Fibroblast of mammary gland (primary cell): Measurements from ENCODE around the gene DBF4.

Experiments used
- DNase-seq: peaks from one replicate; pipeline ENCODE4 v3.0.0-alpha.2; 2010; ENCODE audit warnings: low read depth
- H3K4me3 ChIP-seq: 2 replicates; pipeline ENCODE4 v1.5.1; 2011; ENCODE audit warnings: low read depth, mild to moderate bottlenecking, low read length, moderate library complexity; ENCODE audit not compliant: control insufficient read depth
- TF ChIP-seq, protein P1 (sequence below): conservative IDR thresholded peaks from 2 replicates; pipeline ENCODE4 v1.5.1; 2011; ENCODE audit warnings: low read depth, low read length, inconsistent platforms; ENCODE audit not compliant: control insufficient read depth, insufficient read depth

Gene DBF4

DNA sequence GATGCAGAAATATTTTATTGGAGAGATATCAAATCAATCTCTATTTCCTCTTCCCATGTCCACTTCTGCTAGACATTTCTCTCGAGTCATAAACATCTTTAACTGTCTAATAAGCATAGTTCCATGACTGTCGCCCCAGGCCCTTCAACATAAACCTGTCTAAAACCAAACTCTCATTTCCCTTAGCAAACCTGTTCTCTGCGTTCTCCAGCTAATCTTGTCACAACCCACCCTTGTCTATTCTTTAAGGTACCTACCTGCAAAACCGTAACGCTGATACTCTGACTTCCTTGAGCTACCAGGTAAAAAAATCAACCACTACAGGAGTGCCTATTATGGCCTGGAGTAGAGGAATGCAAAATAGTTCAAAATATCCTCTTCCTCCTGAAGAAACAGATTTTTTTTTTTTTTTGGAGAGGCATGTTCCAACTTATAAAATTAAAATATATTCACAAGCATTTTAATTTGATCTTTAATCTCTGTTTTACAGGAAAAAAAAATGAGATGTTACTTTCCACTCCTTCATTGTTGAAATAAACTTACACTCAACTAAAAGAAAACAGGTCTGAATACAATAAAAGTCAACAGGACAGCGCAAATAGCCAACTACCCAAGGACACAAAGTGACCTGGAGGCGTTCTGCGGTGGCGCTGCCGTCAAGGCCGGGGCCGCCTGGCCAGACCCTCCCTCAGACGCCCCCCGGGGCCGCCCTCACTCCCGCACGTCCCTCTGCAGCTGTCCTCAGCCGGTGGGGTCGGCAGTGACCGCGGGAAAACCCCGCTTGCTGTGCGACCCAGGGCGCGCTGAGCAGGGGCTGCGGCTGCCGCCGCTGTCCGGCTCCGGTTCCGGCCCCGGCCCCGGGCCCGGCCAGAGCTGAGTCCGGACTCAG lies 898 bp upstream of the DBF4 start:
- peak overlapping the region; percentile 77 for H3K4me3 ChIP-seq
- TF ChIP-seq, protein P1, sequence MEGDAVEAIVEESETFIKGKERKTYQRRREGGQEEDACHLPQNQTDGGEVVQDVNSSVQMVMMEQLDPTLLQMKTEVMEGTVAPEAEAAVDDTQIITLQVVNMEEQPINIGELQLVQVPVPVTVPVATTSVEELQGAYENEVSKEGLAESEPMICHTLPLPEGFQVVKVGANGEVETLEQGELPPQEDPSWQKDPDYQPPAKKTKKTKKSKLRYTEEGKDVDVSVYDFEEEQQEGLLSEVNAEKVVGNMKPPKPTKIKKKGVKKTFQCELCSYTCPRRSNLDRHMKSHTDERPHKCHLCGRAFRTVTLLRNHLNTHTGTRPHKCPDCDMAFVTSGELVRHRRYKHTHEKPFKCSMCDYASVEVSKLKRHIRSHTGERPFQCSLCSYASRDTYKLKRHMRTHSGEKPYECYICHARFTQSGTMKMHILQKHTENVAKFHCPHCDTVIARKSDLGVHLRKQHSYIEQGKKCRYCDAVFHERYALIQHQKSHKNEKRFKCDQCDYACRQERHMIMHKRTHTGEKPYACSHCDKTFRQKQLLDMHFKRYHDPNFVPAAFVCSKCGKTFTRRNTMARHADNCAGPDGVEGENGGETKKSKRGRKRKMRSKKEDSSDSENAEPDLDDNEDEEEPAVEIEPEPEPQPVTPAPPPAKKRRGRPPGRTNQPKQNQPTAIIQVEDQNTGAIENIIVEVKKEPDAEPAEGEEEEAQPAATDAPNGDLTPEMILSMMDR = no peak
- no peak for DNase-seq

DNA sequence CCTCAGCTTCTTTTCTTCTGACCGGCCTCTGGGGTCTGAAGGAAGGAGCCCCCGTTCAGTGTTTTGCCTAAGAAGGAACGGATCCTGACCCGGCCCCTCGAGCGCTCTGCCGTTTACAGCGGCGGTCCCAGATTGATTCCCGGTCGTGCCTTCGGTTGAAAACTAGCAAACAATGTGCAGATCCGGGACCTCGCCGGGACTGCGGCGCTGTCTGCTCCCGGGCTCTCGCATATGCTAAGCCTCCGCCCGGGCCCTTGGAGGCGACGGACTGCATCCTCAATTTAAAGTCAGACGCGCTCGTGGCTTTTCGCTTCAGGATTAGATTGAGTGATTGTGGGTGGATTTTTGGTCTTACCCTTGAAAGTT lies 559 bp downstream of the DBF4 start:
- peak; percentile 54 for DNase-seq
- TF ChIP-seq, protein P1 = no peak
- peak overlapping the region; percentile 78 for H3K4me3 ChIP-seq

DNA sequence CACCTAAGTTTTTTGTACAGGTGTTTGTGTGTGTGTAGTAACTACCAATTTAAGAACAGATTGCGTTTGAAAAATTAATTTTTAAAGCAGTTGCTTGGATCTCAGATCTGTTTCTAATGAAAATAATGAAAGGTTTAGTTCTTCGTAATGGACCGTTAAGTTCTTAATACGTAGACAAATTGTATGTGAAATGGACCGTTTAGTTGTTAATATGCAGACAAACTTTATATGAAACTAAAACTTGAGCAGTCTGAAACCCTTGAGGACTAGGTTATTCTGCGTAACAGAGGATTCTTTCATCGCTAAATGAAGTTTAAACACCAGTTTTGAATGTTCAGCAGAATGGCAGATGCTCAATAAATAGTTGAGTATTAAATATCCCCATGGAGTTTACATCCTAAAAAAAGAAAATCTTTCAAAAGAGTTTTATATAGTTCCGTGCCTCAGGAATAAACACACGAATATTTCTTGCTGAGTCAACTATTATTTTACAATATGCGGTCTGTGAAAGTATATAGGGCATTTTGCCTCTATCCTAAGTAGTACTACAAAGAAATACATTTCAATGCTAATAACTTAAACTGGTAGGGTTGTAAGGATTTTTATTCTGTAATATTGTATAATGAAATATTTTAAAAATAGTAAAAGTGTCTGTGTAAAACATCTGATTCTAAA lies 1.2 kb downstream of the DBF4 start:
- H3K4me3 ChIP-seq = peak overlapping the region; percentile 78
- TF ChIP-seq, protein P1 = no peak
- no peak for DNase-seq

DNA sequence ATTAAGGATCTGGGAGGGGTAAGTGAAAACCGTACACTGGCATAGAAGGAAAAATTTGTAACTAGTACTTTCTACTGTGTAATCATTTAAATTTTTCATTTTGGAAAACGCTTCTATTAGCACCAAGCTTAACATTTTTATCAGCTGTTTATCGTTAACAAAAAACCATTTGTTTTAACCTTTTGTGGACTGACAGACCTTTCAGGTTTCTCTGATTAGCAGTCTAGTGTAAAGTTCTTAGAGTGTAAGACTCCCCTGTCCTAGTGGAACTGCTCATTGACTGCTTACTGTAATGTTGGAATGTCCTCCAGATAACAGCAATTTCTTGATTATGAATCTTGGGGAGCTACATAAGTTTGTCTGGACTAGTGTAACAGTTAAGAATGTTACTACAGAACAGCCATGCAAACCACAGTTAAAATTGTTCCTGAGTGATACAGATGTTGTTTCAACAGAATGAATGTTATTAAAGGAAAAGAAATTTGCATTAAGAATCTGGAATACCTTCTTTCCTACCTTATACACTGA lies 2.0 kb downstream of the DBF4 start:
- peak; percentile 21 for DNase-seq
- peak overlapping the region; percentile 78 for H3K4me3 ChIP-seq
- TF ChIP-seq, protein P1 = no peak

DNA sequence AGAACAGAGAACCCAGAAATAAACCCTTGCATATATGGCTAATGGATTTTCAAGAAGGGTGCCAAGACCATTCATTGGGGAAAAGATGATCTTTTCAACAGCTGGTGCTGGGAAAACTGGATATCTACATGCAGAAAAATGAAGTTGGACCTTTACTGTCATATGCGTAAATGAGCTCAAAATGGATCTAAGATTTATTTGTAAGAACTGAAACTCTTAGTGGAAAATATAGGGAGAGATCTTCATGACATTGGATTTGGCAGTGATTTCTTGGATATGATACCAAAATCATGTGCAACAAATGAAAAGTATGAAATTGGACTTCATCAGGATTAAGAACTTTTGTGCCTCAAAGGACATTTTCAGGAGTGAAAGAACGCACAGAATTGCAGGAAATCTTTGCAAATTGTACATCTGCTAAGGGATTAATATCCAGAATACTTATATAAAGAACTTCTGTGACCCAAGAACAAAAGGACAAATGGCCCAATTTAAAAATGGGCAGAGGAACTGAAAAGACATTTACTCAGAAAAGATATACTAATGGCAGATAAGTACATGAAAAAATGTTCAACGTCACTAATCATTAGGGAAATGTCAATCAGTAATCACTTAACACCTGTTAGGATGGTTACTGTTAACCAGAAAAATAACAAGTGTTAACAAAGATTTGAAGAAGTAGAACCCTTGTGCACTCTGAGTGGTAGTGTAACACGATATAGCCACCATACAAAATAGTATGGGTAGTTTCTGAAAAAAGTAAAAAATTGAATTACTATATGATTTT lies 6.1 kb downstream of the DBF4 start:
- TF ChIP-seq, protein P1 = no peak
- no peak for DNase-seq
- H3K4me3 ChIP-seq = no peak overlapping the region

DNA sequence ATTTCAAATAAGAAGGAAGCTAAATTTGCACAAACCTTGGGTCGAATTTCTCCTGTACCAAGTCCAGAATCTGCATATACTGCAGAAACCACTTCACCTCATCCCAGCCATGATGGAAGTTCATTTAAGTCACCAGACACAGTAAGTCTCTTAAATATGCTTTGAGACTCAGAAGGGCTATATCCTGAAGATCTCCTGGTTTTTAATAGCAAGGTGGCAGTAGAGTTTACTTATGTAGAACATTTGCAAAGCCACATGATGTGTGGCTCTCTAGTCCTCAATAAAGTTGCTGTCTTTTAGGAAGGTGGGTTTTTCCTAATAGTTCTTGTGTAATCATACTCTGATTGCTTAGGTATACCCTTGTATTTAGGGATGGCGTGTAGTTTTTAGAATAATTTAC lies 8.7 kb downstream of the DBF4 start:
- TF ChIP-seq, protein P1 = no peak
- DNase-seq = no peak
- H3K4me3 ChIP-seq = no peak overlapping the region
